Subcutaneous abdominal adipose tissue (tissue), 5 donors: ENCODE results near the gene GP9.
A peak's percentile ranks its signal among the peaks of the same experiment; 100 is the strongest.

Experiments used
- H3K27ac ChIP-seq: one replicate; pipeline ENCODE4 v1.7.0; 2013; ENCODE audit warnings: low read depth, mild to moderate bottlenecking, inconsistent platforms, low read length, moderate library complexity
- H3K27me3 ChIP-seq, 5 donors: one replicate each; pipeline ENCODE4 v1.7.0; 2013; ENCODE audit warnings: low read length in 5 of 5, inconsistent platforms in 1 of 5; ENCODE audit not compliant: control insufficient read depth in 5 of 5, insufficient read depth in 4 of 5
- H3K36me3 ChIP-seq, 5 donors: one replicate each; pipeline ENCODE4 v1.7.0; 2013; ENCODE audit warnings: low read length in 5 of 5; ENCODE audit not compliant: control insufficient read depth in 5 of 5, insufficient read depth in 5 of 5
- H3K4me1 ChIP-seq, 5 donors: one replicate each; pipeline ENCODE4 v1.7.0; 2013; ENCODE audit warnings: low read length in 5 of 5, mild to moderate bottlenecking in 3 of 5, moderate library complexity in 1 of 5; ENCODE audit not compliant: control insufficient read depth in 5 of 5, insufficient read depth in 5 of 5
- H3K4me3 ChIP-seq, 5 donors: one replicate each; pipeline ENCODE4 v1.7.0; 2013; ENCODE audit warnings: low read length in 5 of 5, low read depth in 1 of 5
- H3K9ac ChIP-seq, 5 donors: one replicate each; pipeline ENCODE4 v1.7.0; 2013; ENCODE audit warnings: low read length in 5 of 5, mild to moderate bottlenecking in 4 of 5, moderate library complexity in 3 of 5
- H3K9me3 ChIP-seq, 5 donors: one replicate each; pipeline ENCODE4 v1.7.0; 2013; ENCODE audit warnings: low read length in 5 of 5; ENCODE audit not compliant: control insufficient read depth in 5 of 5
- donor health status: healthy.
- donor health status: healthy.
- donor health status: healthy.
- donor health status: healthy.
- donor health status: healthy.

Gene GP9

DNA sequence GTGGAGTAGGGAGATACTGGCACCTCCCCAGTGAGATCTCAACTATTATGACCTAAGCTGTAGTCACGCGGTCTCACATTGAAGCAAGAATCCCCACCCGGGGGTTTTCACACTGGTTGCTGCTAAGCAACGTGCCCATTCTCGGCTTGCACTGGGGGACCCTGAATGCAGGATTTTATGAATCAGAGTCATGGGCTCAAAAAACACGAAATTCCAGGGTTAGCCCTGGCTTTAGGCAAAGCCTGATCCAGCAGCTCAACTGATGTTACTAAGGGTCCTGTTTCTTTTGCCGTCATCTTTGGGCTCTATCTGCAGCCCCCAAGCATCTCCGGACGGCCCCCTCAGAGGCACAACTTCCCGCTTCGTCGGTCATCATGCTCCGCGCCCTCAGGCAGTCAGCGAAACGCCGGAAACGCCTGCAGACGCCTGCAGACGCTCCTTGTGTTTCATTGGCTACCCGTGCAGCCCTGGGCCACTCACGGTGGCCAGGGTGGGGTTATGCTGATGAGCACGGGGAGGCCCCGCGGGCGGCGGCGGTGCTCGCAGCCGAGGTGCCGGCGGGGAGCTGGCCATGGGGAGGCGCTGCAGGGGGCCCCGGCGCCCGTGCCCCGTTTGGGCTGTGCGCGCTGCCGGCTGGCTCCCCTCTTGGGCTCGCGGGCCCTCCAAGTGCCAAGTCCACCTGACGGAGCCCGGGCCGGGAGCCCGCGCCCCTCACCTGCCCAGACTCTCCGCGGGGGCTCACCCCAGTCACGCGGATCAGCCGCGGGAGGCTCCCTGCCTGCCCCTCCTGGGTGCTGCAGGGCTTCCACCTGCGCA is 33.6 kb upstream of the GP9 start:
- H3K27me3 ChIP-seq, result no peaks in the 10 kb centered on the region
- H3K9me3 ChIP-seq, result peaks cover 0 to 7% (median 3%) of the 10 kb centered on the region in 5 donors
- H3K9ac ChIP-seq, result peak overlapping the region in 3 of 5 donors; percentile 30 to 73 (median 52)
- H3K27ac ChIP-seq, result peak overlapping the region; percentile 41
- no peaks in the 10 kb centered on the region for H3K36me3 ChIP-seq
- peak overlapping the region; percentile 51 to 64 (median 55) for H3K4me3 ChIP-seq
- H3K4me1 ChIP-seq, result peaks cover 7 to 39% (median 32%) of the 10 kb centered on the region in 5 donors

DNA sequence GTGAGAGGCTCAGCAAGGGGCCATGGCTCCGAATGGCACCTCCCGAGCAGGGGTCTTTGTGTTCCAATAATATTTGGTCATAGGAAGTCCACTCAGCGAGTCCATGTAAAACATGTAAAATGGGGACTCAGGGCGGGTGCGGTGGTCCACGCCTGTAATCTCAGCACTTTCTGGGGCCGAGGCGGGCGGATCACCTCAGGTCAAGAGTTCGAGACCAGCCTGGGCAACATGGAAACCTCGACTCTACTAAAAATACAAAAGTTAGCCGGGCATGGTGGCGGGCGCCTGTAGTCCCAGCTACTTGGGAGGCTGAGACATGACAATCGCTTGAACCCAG is 33.1 kb upstream of the GP9 start:
- peak overlapping the region in 4 of 5 donors; percentile 42 to 64 (median 57) for H3K4me3 ChIP-seq
- no peaks in the 10 kb centered on the region for H3K27me3 ChIP-seq
- H3K4me1 ChIP-seq, result peaks cover 7 to 34% (median 26%) of the 10 kb centered on the region in 5 donors
- H3K27ac ChIP-seq, result no peak overlapping the region
- peak overlapping the region in 3 of 5 donors; percentile 30 to 73 (median 52) for H3K9ac ChIP-seq
- H3K36me3 ChIP-seq, result peaks cover 0 to under 1% (median 0%) of the 10 kb centered on the region in 5 donors
- H3K9me3 ChIP-seq, result peaks cover 0 to 7% (median 3%) of the 10 kb centered on the region in 5 donors

DNA sequence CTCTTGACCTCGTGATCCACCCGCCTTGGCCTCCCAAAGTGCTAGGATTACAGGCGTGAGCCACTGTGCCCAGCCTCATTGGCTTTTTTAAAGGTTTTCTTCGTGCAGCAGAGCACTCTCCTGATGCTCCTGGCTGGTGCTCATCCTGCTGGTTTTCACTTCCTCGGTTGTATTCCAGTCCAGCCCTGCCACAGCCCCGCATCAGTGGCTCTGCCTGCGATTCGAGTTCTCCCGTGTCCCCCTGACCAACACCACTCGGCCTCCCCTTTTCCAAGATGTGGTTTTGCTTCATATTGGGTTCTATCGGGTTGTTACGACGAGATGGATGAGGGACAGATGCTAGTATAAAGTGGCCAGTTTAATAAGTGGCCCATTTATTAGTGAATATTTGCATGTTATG is 31.7 kb upstream of the GP9 start:
- H3K27me3 ChIP-seq, result no peaks in the 10 kb centered on the region
- H3K27ac ChIP-seq, result no peak overlapping the region
- peaks cover 0 to 7% (median 3%) of the 10 kb centered on the region in 5 donors for H3K9me3 ChIP-seq
- peaks cover 7 to 30% (median 23%) of the 10 kb centered on the region in 5 donors for H3K4me1 ChIP-seq
- H3K9ac ChIP-seq, result no peak overlapping the region
- H3K36me3 ChIP-seq, result peaks cover 0 to 6% (median 0%) of the 10 kb centered on the region in 5 donors
- H3K4me3 ChIP-seq, result no peak overlapping the region

DNA sequence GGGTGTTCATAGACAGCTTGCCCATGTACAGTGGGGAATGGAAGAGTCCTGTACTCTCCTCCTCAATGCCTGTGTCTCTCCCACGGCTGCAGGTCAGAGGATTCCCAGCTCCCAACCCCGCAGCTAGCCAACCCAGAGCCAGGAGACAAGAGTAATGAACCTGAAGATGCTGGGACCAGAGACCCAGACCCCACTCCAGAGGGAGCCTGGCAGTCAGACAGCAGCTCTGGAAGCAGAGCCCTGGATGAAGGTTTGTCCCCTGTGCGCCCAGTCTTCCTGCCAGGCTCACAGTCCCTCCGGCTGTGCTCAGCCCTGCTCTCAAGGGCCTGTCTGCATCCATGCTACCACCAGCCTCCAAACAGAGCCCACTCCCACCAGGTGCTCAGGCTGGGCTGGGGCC is 30.0 kb upstream of the GP9 start:
- Histone ChIP-seq H3K27ac (no peak overlapping the region), H3K27me3 (no peaks in the 10 kb centered on the region), H3K4me1 (peaks cover 5 to 22% (median 18%) of the 10 kb centered on the region in 5 donors), H3K36me3 (peaks cover 0 to 7% (median 0%) of the 10 kb centered on the region in 5 donors), H3K9ac (no peak overlapping the region), H3K4me3 (no peak overlapping the region), H3K9me3 (peaks cover 0 to 7% (median 3%) of the 10 kb centered on the region in 5 donors)

DNA sequence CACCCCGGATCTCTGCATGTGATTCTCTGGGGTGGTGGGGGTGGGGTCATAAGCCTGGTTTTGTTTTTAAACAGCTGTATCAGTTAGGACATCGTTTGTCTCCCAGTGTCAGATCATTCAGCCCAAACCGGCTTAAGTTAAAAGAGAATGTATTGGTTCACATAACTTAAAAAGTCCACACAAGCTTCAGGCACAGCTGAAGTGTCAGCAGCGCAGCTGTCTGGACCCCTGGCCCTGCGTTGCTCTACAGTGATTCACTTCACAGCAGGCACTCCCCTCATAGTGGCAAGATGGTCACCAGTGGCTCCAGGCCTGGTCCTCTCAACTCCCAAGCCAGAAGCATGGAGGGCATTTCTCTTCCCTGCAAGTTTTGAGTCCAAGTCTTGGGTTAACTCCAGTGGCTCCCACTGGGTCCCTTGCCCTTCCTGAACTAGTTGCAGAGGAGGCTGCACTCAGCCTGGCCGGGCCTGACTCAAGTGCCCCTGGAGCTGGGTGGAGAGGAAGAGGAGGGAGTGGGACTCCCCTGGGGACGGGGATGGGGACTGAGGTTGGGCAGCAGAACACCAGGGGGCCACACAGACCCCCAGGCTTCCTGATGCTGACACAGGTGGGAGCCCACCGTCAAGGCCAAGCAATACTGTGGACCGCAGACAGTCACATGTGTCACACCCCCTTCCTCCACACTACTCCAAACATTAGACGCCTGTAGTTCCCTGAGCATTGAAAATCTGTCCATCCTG is 28.9 kb upstream of the GP9 start:
- Histone ChIP-seq H3K4me3 (no peak overlapping the region), H3K9me3 (peaks cover 0 to 7% (median 3%) of the 10 kb centered on the region in 5 donors), H3K4me1 (peaks cover 0 to 12% (median 8%) of the 10 kb centered on the region in 5 donors), H3K36me3 (peaks cover 0 to 10% (median 0%) of the 10 kb centered on the region in 5 donors), H3K27ac (no peak overlapping the region), H3K27me3 (no peaks in the 10 kb centered on the region), H3K9ac (peak overlapping the region in 1 of 5 donors; percentile 54)

DNA sequence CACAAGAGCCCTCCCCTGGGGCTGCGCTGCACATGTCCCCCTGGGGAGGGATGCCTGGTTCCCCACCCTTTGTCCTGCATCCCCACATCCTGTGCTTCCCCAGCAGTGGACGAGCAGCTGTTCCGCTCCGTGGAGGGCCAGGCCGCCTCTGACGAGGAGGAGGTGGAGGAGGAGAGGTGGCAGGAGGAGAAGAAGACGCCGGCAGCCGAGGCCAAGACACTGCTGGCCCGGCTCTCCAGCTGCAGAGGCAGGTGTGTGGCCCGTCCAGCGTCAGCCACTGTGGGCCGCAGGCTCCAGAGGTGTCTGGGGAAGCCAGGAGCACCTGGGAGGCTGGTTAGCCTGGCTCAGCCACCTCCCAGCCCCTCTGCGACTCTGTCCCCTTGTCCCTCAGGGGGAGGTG is 27.9 kb upstream of the GP9 start:
- no peaks in the 10 kb centered on the region for H3K27me3 ChIP-seq
- H3K9ac ChIP-seq, result no peak overlapping the region

DNA sequence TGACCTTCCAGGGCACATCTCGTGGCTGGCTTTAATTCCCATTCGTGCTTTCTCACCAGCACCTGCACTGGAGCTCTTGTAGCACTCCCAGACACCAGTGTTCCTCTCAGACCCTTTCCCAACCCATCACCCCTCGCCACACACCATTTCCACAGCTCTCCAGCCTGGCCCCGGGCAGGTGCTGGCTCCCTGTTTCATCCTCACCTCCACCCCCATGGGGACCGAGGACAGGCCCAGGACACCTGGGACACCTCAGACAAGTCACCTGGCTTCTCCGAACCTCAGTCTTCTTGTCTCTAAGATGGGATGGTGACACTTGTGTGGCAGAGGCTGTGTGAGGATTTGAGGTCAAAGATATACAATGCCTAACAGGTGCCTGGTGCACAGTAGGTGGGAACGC is 27.4 kb upstream of the GP9 start:
- H3K36me3 ChIP-seq, result peaks cover 0 to 10% (median 0%) of the 10 kb centered on the region in 5 donors
- no peak overlapping the region for H3K9ac ChIP-seq
- peaks cover 0 to 7% (median 3%) of the 10 kb centered on the region in 5 donors for H3K9me3 ChIP-seq
- no peak overlapping the region for H3K4me3 ChIP-seq
- H3K27ac ChIP-seq, result no peak overlapping the region
- H3K4me1 ChIP-seq, result peaks cover 0 to 3% (median 0%) of the 10 kb centered on the region in 5 donors
- H3K27me3 ChIP-seq, result no peaks in the 10 kb centered on the region

More for the DNA sequence above, 27.9 kb upstream of the GP9 start:
- peaks cover 0 to 7% (median 3%) of the 10 kb centered on the region in 5 donors for H3K9me3 ChIP-seq
- H3K27ac ChIP-seq, result no peak overlapping the region
- peaks cover 0 to 3% (median 0%) of the 10 kb centered on the region in 5 donors for H3K4me1 ChIP-seq
- peaks cover 0 to 10% (median 0%) of the 10 kb centered on the region in 5 donors for H3K36me3 ChIP-seq
- H3K4me3 ChIP-seq, result no peak overlapping the region

DNA sequence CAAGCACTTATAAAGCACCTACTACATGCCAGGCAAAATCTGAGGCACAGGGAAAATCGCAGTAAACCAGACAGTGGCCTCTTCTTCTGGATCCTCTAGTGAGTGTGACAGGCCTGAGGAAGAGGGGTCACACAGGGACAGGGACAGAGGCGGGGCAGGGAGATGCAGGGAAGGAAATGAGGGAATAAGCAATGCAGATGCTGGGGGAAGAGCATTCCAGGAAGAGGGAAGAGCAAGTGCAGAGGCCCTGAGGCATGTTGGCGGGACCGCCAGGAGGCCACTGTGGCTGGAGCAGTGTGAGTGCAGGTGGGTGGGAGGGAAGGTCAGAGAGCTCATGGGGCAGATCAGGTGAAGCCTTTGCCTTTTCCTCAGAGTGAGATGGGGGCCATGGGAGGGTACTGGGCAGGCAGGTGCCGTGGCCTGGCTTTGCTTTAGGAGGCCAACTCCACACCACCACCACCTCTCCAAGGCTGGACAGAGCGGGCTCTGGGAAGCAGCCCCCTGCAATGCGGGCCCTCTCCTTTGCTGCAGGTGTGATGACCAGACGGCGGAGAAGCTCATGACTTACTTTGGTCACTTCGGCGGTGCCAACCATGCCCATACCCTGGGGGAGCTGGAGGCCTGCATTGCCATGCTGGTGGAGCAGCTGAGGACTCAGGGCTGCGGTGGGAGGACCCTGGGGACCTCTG is 26.8 kb upstream of the GP9 start:
- H3K27ac ChIP-seq, result no peak overlapping the region
- H3K27me3 ChIP-seq, result peaks cover 0 to under 1% (median 0%) of the 10 kb centered on the region in 5 donors
- H3K9ac ChIP-seq, result no peak overlapping the region
- H3K9me3 ChIP-seq, result peaks cover 0 to 7% (median 3%) of the 10 kb centered on the region in 5 donors
- no peak overlapping the region for H3K4me3 ChIP-seq
- peaks cover 0 to 10% (median 0%) of the 10 kb centered on the region in 5 donors for H3K36me3 ChIP-seq
- peaks cover 0 to 3% (median 0%) of the 10 kb centered on the region in 5 donors for H3K4me1 ChIP-seq

DNA sequence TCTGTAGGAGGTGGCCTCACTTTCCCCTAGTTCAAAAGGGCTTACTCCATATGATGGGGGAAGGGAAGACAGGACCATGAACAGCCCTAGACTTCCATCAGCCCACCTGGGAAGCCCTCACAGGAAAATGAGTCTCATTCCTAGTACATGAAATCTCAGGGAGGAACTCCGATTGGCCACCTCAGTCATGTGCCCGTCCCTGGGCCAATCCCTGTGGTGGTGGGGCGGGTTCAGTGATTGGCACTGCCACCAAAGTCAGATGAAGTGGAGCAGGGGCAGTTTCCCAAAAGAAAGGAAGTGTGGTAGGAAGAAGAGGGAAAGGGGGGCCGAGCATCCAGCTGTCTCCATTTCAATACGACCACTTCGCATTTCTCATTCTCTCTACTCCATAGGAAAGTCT is 25.9 kb upstream of the GP9 start:
- H3K9me3 ChIP-seq, result peaks cover 0 to 7% (median 3%) of the 10 kb centered on the region in 5 donors
- H3K27me3 ChIP-seq, result peaks cover 0 to 7% (median 4%) of the 10 kb centered on the region in 5 donors
- no peak overlapping the region for H3K4me3 ChIP-seq
- H3K4me1 ChIP-seq, result peaks cover 0 to 4% (median 0%) of the 10 kb centered on the region in 5 donors
- no peak overlapping the region for H3K27ac ChIP-seq
- H3K36me3 ChIP-seq, result peaks cover 0 to 10% (median 0%) of the 10 kb centered on the region in 5 donors
- H3K9ac ChIP-seq, result no peak overlapping the region
